Activated CD4-positive, alpha-beta T cell treated with anti-CD3 and anti-CD28 coated beads for 48 hours (primary cell): ENCODE results near the gene LSM12.

ENCODE experiments used
- DNase-seq: peaks from one replicate; pipeline ENCODE4 v3.0.0-alpha.2; 2020

LSM12 gene

GRCh38 chr17:44095388-44095646 is 28.8 kb upstream of the LSM12 start:
- DNase-seq, result no peak

- no peak for DNase-seq
Observed at GRCh38 chr17:44094701-44095387, 28.4 kb upstream of the LSM12 start.

GRCh38 chr17:44093231-44093900 is 26.9 kb upstream of the LSM12 start:
- DNase-seq, result no peak

- no peak for DNase-seq
Observed at GRCh38 chr17:44092051-44092450, 25.6 kb upstream of the LSM12 start.

GRCh38 chr17:44091200-44091997 is 24.9 kb upstream of the LSM12 start:
- DNase-seq, result no peak

GRCh38 chr17:44088254-44088653 is 21.8 kb upstream of the LSM12 start:
- no peak for DNase-seq

- DNase-seq, result no peak
Observed at GRCh38 chr17:44087319-44087718, 20.8 kb upstream of the LSM12 start.

- DNase-seq, result peak; percentile 71
Observed at GRCh38 chr17:44086364-44087311, 20.2 kb upstream of the LSM12 start.

GRCh38 chr17:44085908-44086307 is 19.4 kb upstream of the LSM12 start:
- DNase-seq, result no peak

- no peak for DNase-seq
Observed at GRCh38 chr17:44084921-44085320, 18.4 kb upstream of the LSM12 start.

- peak; percentile 61 for DNase-seq
Observed at GRCh38 chr17:44084131-44084538, 17.7 kb upstream of the LSM12 start.

- DNase-seq, result no peak
Observed at GRCh38 chr17:44083250-44083849, 16.9 kb upstream of the LSM12 start.

GRCh38 chr17:44082256-44082927 is 15.9 kb upstream of the LSM12 start:
- DNase-seq, result no peak

GRCh38 chr17:44081681-44082080 is 15.2 kb upstream of the LSM12 start:
- no peak for DNase-seq

- DNase-seq, result no peak
Observed at GRCh38 chr17:44079877-44080821, 13.7 kb upstream of the LSM12 start.

- no peak for DNase-seq
Observed at GRCh38 chr17:44078412-44078811, 11.9 kb upstream of the LSM12 start.

- no peak for DNase-seq
Observed at GRCh38 chr17:44077595-44077909, 11.1 kb upstream of the LSM12 start.

GRCh38 chr17:44076716-44077594 is 10.5 kb upstream of the LSM12 start:
- DNase-seq, result no peak

- DNase-seq, result no peak
Observed at GRCh38 chr17:44075598-44076293, 9.3 kb upstream of the LSM12 start.
